GM23248 (cell line): ENCODE data around the gene EXD3.

Experiments used
- EZH2 ChIP-seq: fragments of 200-600 bp; sonication (generic); IDR thresholded peaks from 2 replicates; pipeline ENCODE4 v1.6.1; 2018; ENCODE audit warnings: antibody characterized with exemption, mild to moderate bottlenecking; ENCODE audit not compliant: insufficient read depth, poor library complexity, severe bottlenecking
- EZH2phosphoT487 ChIP-seq: fragments of 200-600 bp; sonication (generic); IDR thresholded peaks from 2 replicates; pipeline ENCODE4 v1.6.1; 2018; ENCODE audit warnings: antibody characterized with exemption, moderate library complexity, mild to moderate bottlenecking, low read depth; ENCODE audit not compliant: insufficient read depth

DNA sequence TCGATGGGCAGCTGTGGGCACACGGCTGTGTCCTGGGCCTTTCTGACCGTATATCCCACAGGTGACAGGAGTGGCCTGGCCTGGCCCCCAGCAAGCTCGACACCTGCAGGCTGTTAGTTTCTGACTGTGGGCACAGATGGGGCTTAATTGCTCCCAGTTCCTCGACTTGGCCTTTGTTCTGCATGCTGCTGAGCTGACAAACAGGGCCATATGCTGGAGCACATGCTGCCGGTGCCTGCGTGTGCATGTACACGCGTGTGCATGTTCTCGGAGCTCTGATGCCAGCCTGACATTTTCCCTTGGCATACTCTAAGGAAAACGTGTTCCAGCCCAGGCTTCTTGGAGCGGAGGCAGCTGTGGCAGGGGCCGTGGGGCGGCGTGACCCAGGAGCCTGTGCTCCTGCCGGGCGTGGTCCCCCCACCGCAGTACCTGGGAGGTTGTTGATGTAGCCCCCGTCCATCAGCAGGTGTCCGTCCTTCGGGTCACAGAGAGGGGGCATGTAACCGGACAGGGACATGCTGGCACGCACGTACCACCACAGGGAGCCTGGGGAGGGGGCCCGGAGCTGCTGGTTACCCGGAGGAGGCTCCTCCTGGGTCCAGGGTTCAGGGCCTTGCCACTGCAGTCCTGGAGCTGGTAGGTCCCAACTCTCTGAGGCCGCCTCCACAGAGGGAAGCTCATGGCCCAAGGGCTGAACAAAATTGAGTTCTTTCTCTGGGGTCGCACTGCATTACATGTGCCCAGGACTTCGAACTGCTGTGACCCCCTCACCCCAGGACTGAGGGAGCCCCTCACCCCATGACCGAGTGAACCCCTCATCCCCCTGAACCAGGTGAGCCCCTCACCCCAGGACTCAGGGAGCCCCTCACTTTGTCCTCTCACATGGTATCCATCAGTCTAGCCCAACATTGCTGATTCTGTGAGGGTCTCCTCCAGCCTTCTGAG, 40.3 kb upstream of the EXD3 start:
- TF ChIP-seq EZH2phosphoT487 (no peak), EZH2 (no peak)
